ENCODE measurements around the gene SMIM23.

DNA sequence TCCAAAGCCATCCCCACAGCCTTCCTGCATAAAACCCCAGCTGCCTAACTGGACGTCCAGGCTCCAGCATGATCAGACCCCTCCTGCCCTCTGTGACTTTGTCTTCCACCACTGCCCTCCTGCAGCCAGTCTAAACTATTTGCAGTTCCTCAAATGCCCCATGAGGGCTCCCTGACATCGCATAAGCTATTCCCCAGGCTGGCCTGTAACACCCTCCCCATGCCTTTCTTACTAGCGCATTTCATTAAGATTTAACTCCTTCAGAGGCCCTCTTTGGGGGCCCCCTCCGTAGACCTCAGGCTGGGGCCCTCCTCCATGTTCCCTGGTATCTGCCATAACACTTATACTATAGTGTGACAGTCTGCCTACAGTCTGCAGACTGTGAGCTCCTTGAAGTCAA, 15.5 kb upstream of the SMIM23 start:
- TF ChIP-seq, protein P1, sequence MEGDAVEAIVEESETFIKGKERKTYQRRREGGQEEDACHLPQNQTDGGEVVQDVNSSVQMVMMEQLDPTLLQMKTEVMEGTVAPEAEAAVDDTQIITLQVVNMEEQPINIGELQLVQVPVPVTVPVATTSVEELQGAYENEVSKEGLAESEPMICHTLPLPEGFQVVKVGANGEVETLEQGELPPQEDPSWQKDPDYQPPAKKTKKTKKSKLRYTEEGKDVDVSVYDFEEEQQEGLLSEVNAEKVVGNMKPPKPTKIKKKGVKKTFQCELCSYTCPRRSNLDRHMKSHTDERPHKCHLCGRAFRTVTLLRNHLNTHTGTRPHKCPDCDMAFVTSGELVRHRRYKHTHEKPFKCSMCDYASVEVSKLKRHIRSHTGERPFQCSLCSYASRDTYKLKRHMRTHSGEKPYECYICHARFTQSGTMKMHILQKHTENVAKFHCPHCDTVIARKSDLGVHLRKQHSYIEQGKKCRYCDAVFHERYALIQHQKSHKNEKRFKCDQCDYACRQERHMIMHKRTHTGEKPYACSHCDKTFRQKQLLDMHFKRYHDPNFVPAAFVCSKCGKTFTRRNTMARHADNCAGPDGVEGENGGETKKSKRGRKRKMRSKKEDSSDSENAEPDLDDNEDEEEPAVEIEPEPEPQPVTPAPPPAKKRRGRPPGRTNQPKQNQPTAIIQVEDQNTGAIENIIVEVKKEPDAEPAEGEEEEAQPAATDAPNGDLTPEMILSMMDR (IDR thresholded peaks at IDR 0.05; ENCODE audit: poor library complexity): no peak
- no peak for TF ChIP-seq EZH2phosphoT487 (IDR thresholded peaks at IDR 0.05; ENCODE audit: low read depth, severe bottlenecking, unreplicated experiment)
